GM21723 (cell line): Measurements from ENCODE around the gene SERINC5.

Source experiments
- ATAC-seq: cut with Tn5 transposase; IDR thresholded peaks from one replicate; pipeline ENCODE4 v1.9.1; 2021; ENCODE audit warnings: mild to moderate bottlenecking, moderate library complexity; ENCODE audit not compliant: unreplicated experiment

SERINC5 gene

GRCh38 chr5:80230269-80230992, 25.4 kb downstream of the SERINC5 start:
- ATAC-seq: no peak

- ATAC-seq: no peak
Measured at GRCh38 chr5:80229902-80230255, 26.0 kb downstream of the SERINC5 start.

- ATAC-seq: no peak
Measured at GRCh38 chr5:80227979-80228596, 27.8 kb downstream of the SERINC5 start.

DNA sequence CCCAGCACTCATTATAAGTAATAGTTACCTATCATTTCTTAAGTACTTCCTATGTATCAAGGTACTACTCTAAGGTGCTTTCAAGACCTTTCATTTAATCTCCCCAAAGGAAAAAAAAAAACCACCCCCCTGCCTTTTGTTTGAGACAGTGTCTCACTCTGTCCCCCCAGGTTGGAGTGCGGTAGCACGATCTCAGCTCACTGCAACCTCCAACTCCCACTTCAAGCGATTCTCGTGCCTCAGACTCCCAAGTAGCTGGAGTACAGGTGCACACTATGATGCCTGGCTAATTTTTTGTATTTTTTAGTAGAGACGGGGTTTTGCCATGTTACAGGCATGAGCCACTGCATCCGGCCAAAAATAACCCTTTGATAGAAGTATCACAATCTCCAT, 29.9 kb downstream of the SERINC5 start:
- ATAC-seq: no peak

- ATAC-seq: no peak
Measured at GRCh38 chr5:80225189-80225933, 30.5 kb downstream of the SERINC5 start.

- ATAC-seq: no peak
Measured at GRCh38 chr5:80223561-80223960, 32.3 kb downstream of the SERINC5 start.

DNA sequence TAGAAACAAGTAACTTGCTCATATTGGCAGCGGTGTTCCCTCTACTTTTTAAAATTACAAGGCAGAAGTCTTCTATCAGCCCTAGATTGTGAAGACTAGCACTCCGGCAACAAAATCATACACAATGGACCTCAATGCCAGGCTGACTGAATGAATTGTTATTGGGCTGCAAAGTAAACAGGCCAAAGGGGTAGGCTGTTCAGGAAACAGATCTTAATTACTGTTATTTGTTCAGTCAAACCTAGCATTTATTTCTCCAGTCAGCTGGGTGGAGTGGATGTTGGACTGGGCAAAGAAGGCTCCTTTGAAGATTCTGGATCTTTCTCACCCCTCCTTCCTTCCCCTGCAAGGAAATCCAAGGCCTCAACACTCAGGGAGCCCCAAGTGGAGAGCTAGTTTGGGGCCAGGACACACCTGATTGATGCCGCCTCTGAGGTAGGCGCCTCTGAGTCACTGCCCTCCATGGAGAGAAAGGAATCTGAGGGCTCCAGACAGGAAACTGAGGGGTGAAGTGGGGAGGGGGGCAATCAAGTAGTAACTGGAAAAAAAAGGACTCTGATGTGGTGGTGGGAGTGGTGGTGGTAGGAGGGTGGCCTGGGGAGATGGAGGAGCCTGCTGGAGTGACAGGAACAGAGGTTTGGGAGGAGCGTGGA, 35.5 kb downstream of the SERINC5 start:
- no peak for ATAC-seq

- no peak for ATAC-seq
Measured at GRCh38 chr5:80219391-80219790, 36.5 kb downstream of the SERINC5 start.

- no peak for ATAC-seq
Measured at GRCh38 chr5:80217667-80218066, 38.2 kb downstream of the SERINC5 start.

DNA sequence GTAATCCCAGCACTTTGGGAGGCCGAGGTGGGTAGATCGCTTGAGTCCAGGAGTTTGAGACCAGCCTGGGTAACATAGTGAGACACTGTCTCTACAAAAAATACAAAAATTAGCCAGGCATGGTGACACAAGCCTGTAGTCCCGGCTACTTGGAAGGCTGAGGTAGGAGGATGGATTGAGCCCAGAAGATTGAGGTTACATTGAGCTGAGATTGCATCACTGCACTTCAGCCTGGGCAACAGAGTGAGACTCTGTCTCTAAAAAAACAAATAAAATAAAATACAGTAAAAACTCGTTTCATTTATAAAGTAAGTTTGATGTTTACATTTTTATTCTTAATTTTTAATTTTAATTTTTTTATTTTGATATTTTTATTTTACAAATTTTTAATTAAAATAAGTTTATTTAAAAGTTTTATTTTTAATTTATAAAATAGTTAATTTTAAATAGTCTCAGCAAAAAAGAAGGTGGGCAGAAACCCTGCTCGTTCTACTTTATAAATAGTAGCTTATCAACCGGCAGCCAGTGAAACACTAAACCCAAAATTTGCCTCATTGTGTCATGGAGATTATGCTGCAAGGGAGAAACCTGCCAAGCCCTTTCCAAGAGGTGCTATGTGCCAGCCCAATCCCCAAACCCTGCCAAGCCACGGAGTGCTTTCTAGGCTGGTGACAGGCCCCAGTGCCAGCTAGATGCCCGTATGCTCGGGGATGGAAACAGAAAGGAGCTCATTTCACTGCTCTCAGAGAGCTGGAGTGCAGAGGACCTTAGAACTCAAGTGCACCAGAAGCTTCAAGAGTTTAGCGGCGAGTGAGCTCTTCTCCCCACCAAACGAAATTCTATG, 38.9 kb downstream of the SERINC5 start:
- ATAC-seq: no peak

DNA sequence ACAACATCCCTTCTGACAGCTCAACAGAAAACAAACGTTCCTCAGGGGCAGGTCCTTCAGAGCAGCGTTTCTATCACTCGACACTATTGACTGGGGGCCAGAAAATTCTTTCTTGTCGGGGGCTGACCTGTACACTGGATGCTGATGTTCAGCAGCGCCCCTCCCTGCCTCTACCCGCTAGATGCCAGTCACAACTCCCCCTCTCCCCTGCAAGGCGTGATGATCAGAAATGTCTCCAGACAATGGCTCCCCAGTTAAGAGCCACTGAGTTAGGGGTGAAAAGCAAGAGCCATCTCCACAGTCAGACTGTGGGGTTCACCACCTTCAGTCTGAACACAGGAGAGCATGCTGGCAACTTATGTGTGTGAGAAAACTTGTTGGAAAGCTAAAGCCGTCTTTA, 39.8 kb downstream of the SERINC5 start:
- no peak for ATAC-seq

DNA sequence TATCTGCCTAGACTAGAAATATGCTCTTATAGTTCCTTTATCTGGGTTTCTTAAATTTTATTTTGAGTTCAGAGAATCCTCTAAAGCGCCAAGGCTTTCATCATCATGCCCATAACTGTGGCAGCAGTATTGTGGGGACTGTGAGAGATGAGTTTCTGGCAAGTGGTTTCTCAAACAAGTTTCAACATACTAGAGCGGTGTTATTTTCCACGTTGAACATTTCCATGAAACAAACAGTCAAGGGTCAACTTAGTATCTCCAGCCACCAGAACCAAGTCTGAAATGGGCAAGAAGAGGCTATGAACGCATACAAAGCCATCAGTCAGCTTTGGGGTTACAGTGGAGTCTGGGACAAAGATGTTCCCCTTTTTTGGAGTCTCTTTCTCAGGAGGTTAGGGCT, 40.3 kb downstream of the SERINC5 start:
- ATAC-seq: no peak

DNA sequence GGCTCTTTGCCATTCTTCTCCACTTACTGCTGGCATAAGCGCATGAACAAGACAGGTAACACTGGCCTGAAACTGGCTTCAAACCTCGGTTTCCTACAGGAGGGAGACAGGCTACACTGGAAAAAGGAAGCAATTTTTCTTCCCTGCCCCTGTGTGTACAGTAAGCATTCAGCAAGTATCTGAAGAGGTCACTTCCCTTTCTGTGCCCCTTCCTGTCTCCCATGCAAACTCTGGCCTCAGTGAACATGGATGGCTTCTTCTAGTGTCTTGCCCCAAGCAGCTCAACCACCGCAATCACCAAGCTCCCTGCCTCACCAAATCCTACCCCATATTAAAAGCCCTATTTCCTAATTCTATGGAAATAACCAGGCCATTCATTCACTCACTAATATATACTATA, 42.4 kb downstream of the SERINC5 start:
- no peak for ATAC-seq

DNA sequence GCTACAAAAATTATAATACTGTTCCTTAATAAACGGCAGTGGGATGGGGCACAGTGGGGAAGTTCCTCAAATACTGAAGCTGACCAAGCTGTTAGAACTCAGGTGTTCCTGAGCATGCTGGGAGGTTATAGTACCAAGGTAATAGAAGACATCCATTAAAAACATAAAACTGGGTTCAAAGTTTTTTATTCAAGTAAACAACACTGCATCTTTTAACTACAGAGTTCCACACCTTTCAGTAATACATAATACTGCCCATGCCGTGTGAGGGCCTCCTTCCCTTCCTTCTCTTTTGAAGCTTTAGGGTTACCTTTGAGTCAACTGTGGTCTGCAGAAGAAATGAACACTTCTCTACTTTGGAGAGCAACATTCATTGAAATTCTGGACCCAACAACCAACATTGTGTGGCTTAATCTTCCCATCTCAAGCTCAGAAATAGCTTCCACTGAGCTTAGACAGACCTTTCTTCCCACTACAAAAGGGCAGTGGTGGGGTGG, 43.6 kb downstream of the SERINC5 start:
- ATAC-seq: no peak

GRCh38 chr5:80211327-80211726, 44.5 kb downstream of the SERINC5 start:
- no peak for ATAC-seq

- no peak for ATAC-seq
Measured at GRCh38 chr5:80210014-80210413, 45.8 kb downstream of the SERINC5 start.

GRCh38 chr5:80208381-80208780, 47.5 kb downstream of the SERINC5 start:
- ATAC-seq: no peak

- ATAC-seq: no peak
Measured at GRCh38 chr5:80207832-80208231, 48.0 kb downstream of the SERINC5 start.

DNA sequence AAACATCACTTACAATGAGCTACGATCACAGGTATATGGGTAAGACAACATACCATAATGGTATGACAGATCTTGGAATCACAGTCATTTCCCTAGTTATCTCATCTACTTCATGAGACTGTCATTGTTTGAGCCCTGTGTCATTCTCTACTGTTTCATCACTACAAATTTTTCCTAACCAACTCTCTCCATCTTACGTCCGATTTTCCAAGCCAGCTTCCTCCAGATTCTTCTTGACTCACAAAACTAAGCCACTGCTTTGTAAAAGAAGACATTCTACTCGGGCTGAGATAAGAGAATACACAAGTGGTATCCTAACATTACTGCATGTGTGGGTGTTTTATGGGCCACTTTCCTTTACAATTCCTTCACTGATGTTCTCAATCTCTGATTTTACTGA, 49.6 kb downstream of the SERINC5 start:
- no peak for ATAC-seq

- ATAC-seq: no peak
Measured at GRCh38 chr5:80205846-80206245, 50.0 kb downstream of the SERINC5 start.
